GM12892 (cell line): ENCODE measurements around the gene ZCWPW1.
A peak's percentile ranks its signal among the peaks of the same experiment; 100 is the strongest.

Experiments used
- POLR2A ChIP-seq: IDR thresholded peaks from 2 replicates; pipeline ENCODE4 v1.6.1; 2011; ENCODE audit warnings: low read depth, low read length, control low read depth
- POLR2AphosphoS5 ChIP-seq: IDR thresholded peaks from 2 replicates; pipeline ENCODE4 v1.6.1; 2011; ENCODE audit warnings: low read depth, low read length, control low read depth

DNA sequence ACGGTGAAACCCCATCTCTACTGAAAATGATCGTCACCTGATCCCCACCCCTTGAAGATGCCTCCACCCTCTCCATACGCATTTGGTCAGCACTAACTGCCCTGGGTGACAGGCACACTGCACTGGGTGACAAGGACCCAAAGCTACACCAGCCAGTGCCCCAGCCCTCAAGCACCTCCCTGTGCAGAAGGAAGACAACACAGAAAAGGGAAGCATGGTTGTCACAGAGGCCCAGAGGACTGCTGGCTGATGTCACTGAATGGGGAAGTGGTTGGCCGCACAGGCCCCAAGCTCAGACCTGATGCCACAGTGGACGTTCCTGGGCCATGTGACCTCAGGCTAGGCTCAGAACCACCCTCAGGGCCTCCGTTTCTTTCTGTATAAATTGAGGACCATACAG is 59.4 kb downstream of the ZCWPW1 start:
- peak; percentile 59 for TF ChIP-seq POLR2A
- peak; percentile 52; the same call in 1 of the 2 replicates for TF ChIP-seq POLR2AphosphoS5
